ENCODE data around the gene KLHL29. TPM values are rescaled to one million over a fixed set of nuclear protein-coding genes. Genes with fewer than 3 reads are reported as not detected.

KLHL29 gene
- total RNA-seq, 1 experiment from 2014 or later = 16.7 TPM

GRCh38 chr2:23624378-23624777 lies 239.4 kb downstream of the KLHL29 start (continued):
- TF ChIP-seq FOSL1 (IDR thresholded peaks at IDR 0.05; ENCODE audit: low read depth) = no peak

- Histone ChIP-seq H3K9me3 (ENCODE audit: control insufficient read depth in 1 of 2, insufficient read depth in 1 of 2, low read depth in 1 of 2, low read length in 2 of 2) (no peaks in the 10 kb centered on the region), H3K27me3 (ENCODE audit: insufficient read depth, low read length) (no peaks in the 10 kb centered on the region), H3K4me2 (ENCODE audit: low read length) (no peak overlapping the region), H3K4me3 (replicated peaks in 1 of 2; ENCODE audit: low read depth in 1 of 2, low read length in 2 of 2) (no peak overlapping the region), H3K79me2 (ENCODE audit: insufficient read depth, low read length) (no peaks in the 10 kb centered on the region), H3K27ac (ENCODE audit: low read depth, low read length) (no peak overlapping the region), H3K9me2 (ENCODE audit: insufficient read depth) (no peaks in the 10 kb centered on the region), H3K36me3 (ENCODE audit: control insufficient read depth in 1 of 2, insufficient read depth in 2 of 2, low read length in 2 of 2) (no peaks in the 10 kb centered on the region), H3K9ac (ENCODE audit: low read length) (no peak overlapping the region), H2AFZ (ENCODE audit: low read depth, low read length, poor library complexity, severe bottlenecking) (no peak overlapping the region), H3K4me1 (ENCODE audit: control insufficient read depth in 1 of 2, insufficient read depth in 2 of 2, low read length in 2 of 2) (no peaks in the 10 kb centered on the region), H4K20me1 (ENCODE audit: insufficient read depth) (no peaks in the 10 kb centered on the region)
- intact Hi-C loops (cut with micrococcal nuclease) = no loop called here
- TF ChIP-seq EZH2 (IDR thresholded peaks at IDR 0.05) = no peak
- TF ChIP-seq ATF3 (IDR thresholded peaks at IDR 0.05) = no peak
- TF ChIP-seq ZBTB33 (IDR thresholded peaks at IDR 0.05; ENCODE audit: extremely low read depth, insufficient replicate concordance, low read length) = no peak
- no peak for TF ChIP-seq JUND (IDR thresholded peaks at IDR 0.05)
- no peak for TF ChIP-seq SIN3A (IDR thresholded peaks at IDR 0.05; ENCODE audit: low read depth)
- TF ChIP-seq SRF (IDR thresholded peaks at IDR 0.05; ENCODE audit: low read depth) = no peak
- TF ChIP-seq FOSL1 (IDR thresholded peaks at IDR 0.05; ENCODE audit: low read depth) = no peak
- no peak for ATAC-seq
- no TSS peak for BruUV-seq (replicated peaks)
- no peak for DNase-seq (ENCODE audit: low read depth, low spot score)
- ChIA-PET RAD21 (ENCODE audit: low non-redundant PET in 1 of 2, low total read pairs in 2 of 2, uncharacterized antibody in 2 of 2, unreplicated experiment in 2 of 2) (no interaction called here), POLR2A (no interaction called here), CTCF (interaction anchor here (1.0 to 1.1 kb wide), 3 partner anchors 9 to 21 kb away, joined by 3 to 6 read pairs (median 3); no protein-coding TSS in a partner anchor)
These were observed 239.9 kb downstream of the KLHL29 start for GRCh38 chr2:23624915-23625314.
